Fibroblast of lung (primary cell): Measurements from ENCODE around the gene ELL. TPM values are rescaled to one million over a fixed set of nuclear protein-coding genes. Genes with fewer than 3 reads are reported as not detected.

Source experiments
- DNase-seq, 2 donors: peaks; one replicate each; pipeline versions ENCODE4 v3.0.0 to v3.0.0-alpha.2; 2010; ENCODE audit warnings: low read depth in 2 of 2
- H2AFZ ChIP-seq: 2 replicates; pipeline ENCODE4 v1.5.1; 2012; ENCODE audit warnings: low read length, control low read depth, inconsistent platforms
- H3K27ac ChIP-seq: 2 replicates; pipeline ENCODE4 v1.5.1; 2011; ENCODE audit warnings: low read length, control low read depth; ENCODE audit not compliant: insufficient read depth
- H3K27me3 ChIP-seq: 2 replicates; pipeline ENCODE4 v1.5.1; 2011; ENCODE audit warnings: mild to moderate bottlenecking, low read length; ENCODE audit not compliant: control insufficient read depth, insufficient read depth
- H3K36me3 ChIP-seq: 2 replicates; pipeline ENCODE4 v1.5.1; 2011; ENCODE audit warnings: low read length; ENCODE audit not compliant: control insufficient read depth, insufficient read depth
- H3K4me1 ChIP-seq: 2 replicates; pipeline ENCODE4 v1.5.1; 2011; ENCODE audit warnings: low read length; ENCODE audit not compliant: control insufficient read depth, insufficient read depth; ENCODE audit errors: extremely low read depth
- H3K4me2 ChIP-seq: 2 replicates; pipeline ENCODE4 v1.5.1; 2011; ENCODE audit warnings: low read length, control low read depth; ENCODE audit not compliant: insufficient read depth; ENCODE audit errors: extremely low read depth
- H3K4me3 ChIP-seq, 4 experiments: fragments of 200-600 bp in 1 of 4; sonication (generic) in 1 of 4; replicated peaks in 1 of 4; 2 replicates each; pipeline ENCODE4 v1.5.1; 2011 to 2016; ENCODE audit warnings: low read length in 4 of 4, low read depth in 3 of 4, mild to moderate bottlenecking in 3 of 4, control low read depth in 2 of 4, inconsistent platforms in 1 of 4, mixed read lengths in 1 of 4; ENCODE audit not compliant: insufficient read depth in 1 of 4; ENCODE audit errors: control extremely low read depth in 1 of 4
- H3K79me2 ChIP-seq: 2 replicates; pipeline ENCODE4 v1.5.1; 2012; ENCODE audit warnings: mild to moderate bottlenecking, low read length, inconsistent platforms; ENCODE audit not compliant: control insufficient read depth, insufficient read depth
- H3K9ac ChIP-seq: 2 replicates; pipeline ENCODE4 v1.5.1; 2011; ENCODE audit warnings: mild to moderate bottlenecking, low read length, control low read depth; ENCODE audit not compliant: insufficient read depth
- H3K9me3 ChIP-seq: 2 replicates; pipeline ENCODE4 v1.5.1; 2012; ENCODE audit warnings: low read depth, low read length; ENCODE audit not compliant: control insufficient read depth, insufficient read depth
- H4K20me1 ChIP-seq: 2 replicates; pipeline ENCODE4 v1.5.1; 2011; ENCODE audit warnings: low read length; ENCODE audit not compliant: control insufficient read depth, insufficient read depth; ENCODE audit errors: extremely low read depth
- EZH2 ChIP-seq: IDR thresholded peaks from 2 replicates; pipeline ENCODE4 v1.5.1; 2012; ENCODE audit warnings: low read length, control low read depth, mild to moderate bottlenecking; ENCODE audit errors: missing control alignments
- polyA plus RNA-seq, 2 donors: library from polyadenylated mRNA; depleted of rRNA in 1 of 2; stranded (reverse) in 1 of 2; unstranded in 1 of 2; fragments of >200 nt; gene quantifications; 2 replicates each; pipeline ENCODE4 v1.2.1, GENCODE V29; 2011 to 2012; ENCODE audit warnings: missing spikeins in 1 of 2
- total RNA-seq: library from RNA; depleted of rRNA; stranded (reverse); fragments of >200 nt; gene quantifications from 2 replicates; pipeline ENCODE4 v1.2.1, GENCODE V29; 2014
- TF ChIP-seq, protein P1 (sequence below), 2 donors: IDR thresholded peaks in 1 of 2; conservative IDR thresholded peaks in 1 of 2; 1 replicate in 1 of 2; 2 replicates in 1 of 2; pipeline ENCODE4 v1.5.1; 2011 to 2012; ENCODE audit warnings: low read length in 2 of 2, control low read depth in 1 of 2, inconsistent platforms in 1 of 2, low read depth in 1 of 2, mild to moderate bottlenecking in 1 of 2

ELL gene
- total and polyA plus RNA-seq, 2 donors (not counting 1 experiment from before 2014, with no cell fraction given) = 4.4 to 18.7 TPM

GRCh38 chr19:18504886-18505610 is 16.8 kb downstream of the ELL start:
- H3K27me3 ChIP-seq = no peaks in the 10 kb centered on the region
- no peak for DNase-seq
- no peak overlapping the region for H3K4me3 ChIP-seq
- no peaks in the 10 kb centered on the region for H3K9me3 ChIP-seq
- peaks cover 22% of the 10 kb centered on the region for H3K4me1 ChIP-seq
- TF ChIP-seq, protein P1, sequence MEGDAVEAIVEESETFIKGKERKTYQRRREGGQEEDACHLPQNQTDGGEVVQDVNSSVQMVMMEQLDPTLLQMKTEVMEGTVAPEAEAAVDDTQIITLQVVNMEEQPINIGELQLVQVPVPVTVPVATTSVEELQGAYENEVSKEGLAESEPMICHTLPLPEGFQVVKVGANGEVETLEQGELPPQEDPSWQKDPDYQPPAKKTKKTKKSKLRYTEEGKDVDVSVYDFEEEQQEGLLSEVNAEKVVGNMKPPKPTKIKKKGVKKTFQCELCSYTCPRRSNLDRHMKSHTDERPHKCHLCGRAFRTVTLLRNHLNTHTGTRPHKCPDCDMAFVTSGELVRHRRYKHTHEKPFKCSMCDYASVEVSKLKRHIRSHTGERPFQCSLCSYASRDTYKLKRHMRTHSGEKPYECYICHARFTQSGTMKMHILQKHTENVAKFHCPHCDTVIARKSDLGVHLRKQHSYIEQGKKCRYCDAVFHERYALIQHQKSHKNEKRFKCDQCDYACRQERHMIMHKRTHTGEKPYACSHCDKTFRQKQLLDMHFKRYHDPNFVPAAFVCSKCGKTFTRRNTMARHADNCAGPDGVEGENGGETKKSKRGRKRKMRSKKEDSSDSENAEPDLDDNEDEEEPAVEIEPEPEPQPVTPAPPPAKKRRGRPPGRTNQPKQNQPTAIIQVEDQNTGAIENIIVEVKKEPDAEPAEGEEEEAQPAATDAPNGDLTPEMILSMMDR (conservative IDR thresholded peaks at IDR 0.05 in 1 of 2, IDR thresholded peaks at IDR 0.05 in 1 of 2; ENCODE audit: low read depth in 1 of 2, low read length in 2 of 2) = no peak
- TF ChIP-seq EZH2 = no peak
- H4K20me1 ChIP-seq = peaks cover 10% of the 10 kb centered on the region
- H3K27ac ChIP-seq = no peak overlapping the region
- no peak overlapping the region for H3K9ac ChIP-seq
- H2AFZ ChIP-seq = no peak overlapping the region
- peaks cover 96% of the 10 kb centered on the region for H3K79me2 ChIP-seq
- no peak overlapping the region for H3K4me2 ChIP-seq
- no peaks in the 10 kb centered on the region for H3K36me3 ChIP-seq

GRCh38 chr19:18503971-18504885 is 17.6 kb downstream of the ELL start:
- H3K79me2 ChIP-seq = peaks cover 94% of the 10 kb centered on the region
- no peak for TF ChIP-seq EZH2
- TF ChIP-seq, protein P1 (conservative IDR thresholded peaks at IDR 0.05 in 1 of 2, IDR thresholded peaks at IDR 0.05 in 1 of 2; ENCODE audit: low read depth in 1 of 2, low read length in 2 of 2) = no peak
- H3K36me3 ChIP-seq = no peaks in the 10 kb centered on the region
- no peak overlapping the region for H3K27ac ChIP-seq
- no peak overlapping the region for H3K9ac ChIP-seq
- H2AFZ ChIP-seq = no peak overlapping the region
- H3K4me2 ChIP-seq = no peak overlapping the region
- no peak overlapping the region for H3K4me3 ChIP-seq
- DNase-seq = no peak
- H3K27me3 ChIP-seq = no peaks in the 10 kb centered on the region
- no peaks in the 10 kb centered on the region for H3K9me3 ChIP-seq
- peaks cover 10% of the 10 kb centered on the region for H4K20me1 ChIP-seq
- peaks cover 22% of the 10 kb centered on the region for H3K4me1 ChIP-seq

GRCh38 chr19:18503337-18503970 is 18.4 kb downstream of the ELL start:
- H3K79me2 ChIP-seq = peaks cover 92% of the 10 kb centered on the region
- TF ChIP-seq, protein P1 (conservative IDR thresholded peaks at IDR 0.05 in 1 of 2, IDR thresholded peaks at IDR 0.05 in 1 of 2; ENCODE audit: low read depth in 1 of 2, low read length in 2 of 2) = no peak
- no peak for TF ChIP-seq EZH2
- no peak overlapping the region for H3K4me2 ChIP-seq
- DNase-seq = no peak
- no peaks in the 10 kb centered on the region for H3K9me3 ChIP-seq
- H3K27me3 ChIP-seq = no peaks in the 10 kb centered on the region
- H3K4me1 ChIP-seq = peaks cover 27% of the 10 kb centered on the region
- H3K36me3 ChIP-seq = no peaks in the 10 kb centered on the region
- H3K9ac ChIP-seq = no peak overlapping the region
- no peak overlapping the region for H3K27ac ChIP-seq
- no peak overlapping the region for H2AFZ ChIP-seq
- no peak overlapping the region for H3K4me3 ChIP-seq
- peaks cover 10% of the 10 kb centered on the region for H4K20me1 ChIP-seq
